ENCODE results near the gene CLECL1. TPM values are rescaled to one million over a fixed set of nuclear protein-coding genes. Genes with fewer than 3 reads are reported as not detected.

Gene CLECL1
- total RNA-seq (not detected), polyA plus RNA-seq (ENCODE audit: insufficient read depth, low read depth, low replicate concordance) (1.4 TPM)
- long read RNA-seq, donor 1 = 0 reads
- long read RNA-seq, donor 2 = 0 reads

- H3K4me1 ChIP-seq = no peaks in the 10 kb centered on the region
- H3K9me3 ChIP-seq = no peaks in the 10 kb centered on the region
- WGBS, 2 donors = 68 to 79% methylated on average over 8 of the region's 8 CpGs
- no peak within 1 kb of the TSS for H3K4me3 ChIP-seq
- no peak within 1 kb of the TSS for H3K27ac ChIP-seq
- no peaks in the 10 kb centered on the region for H3K27me3 ChIP-seq
- TF ChIP-seq POLR2A (IDR thresholded peaks at IDR 0.05) (no peak), CTCF (IDR thresholded peaks at IDR 0.05) (no peak)
- DNase-seq = no peak
- intact Hi-C loops (cut with DNase I; ENCODE audit: low total_unique reads) = no loop called here
- no peaks in the 10 kb centered on the region for H3K36me3 ChIP-seq (ENCODE audit: low read depth, missing control alignments)
These were observed at the start of gene CLECL1 for GRCh38 chr12:9732921-9733461. TSS of gene CLECL1 (minus strand) at chr12:9733097.

GRCh38 chr12:9781360-9781759 lies 48.5 kb upstream of the CLECL1 start:
- Histone ChIP-seq H3K27me3 (no peaks in the 10 kb centered on the region), H3K4me1 (no peaks in the 10 kb centered on the region), H3K4me3 (no peak overlapping the region), H3K27ac (no peak overlapping the region), H3K36me3 (ENCODE audit: low read depth, missing control alignments) (no peaks in the 10 kb centered on the region), H3K9me3 (no peaks in the 10 kb centered on the region)
- 90 to 97% methylated on average over 2 of the region's 2 CpGs for WGBS, 2 donors
- intact Hi-C loops (cut with DNase I; ENCODE audit: low total_unique reads) = no loop called here
- TF ChIP-seq POLR2A (IDR thresholded peaks at IDR 0.05) (no peak), CTCF (IDR thresholded peaks at IDR 0.05) (no peak)
- DNase-seq = no peak

- no peak overlapping the region for H3K4me3 ChIP-seq
These were observed 46.3 kb upstream of the CLECL1 start for GRCh38 chr12:9779209-9779608.

GRCh38 chr12:9776781-9777180 lies 43.9 kb upstream of the CLECL1 start:
- no peaks in the 10 kb centered on the region for H3K27me3 ChIP-seq
- no peak overlapping the region for H3K4me3 ChIP-seq
- DNase-seq = no peak
- H3K9me3 ChIP-seq = no peaks in the 10 kb centered on the region
- WGBS, 2 donors = 63 to 77% methylated on average over 3 of the region's 3 CpGs
- no peak overlapping the region for H3K27ac ChIP-seq
- no peaks in the 10 kb centered on the region for H3K4me1 ChIP-seq
- TF ChIP-seq CTCF (IDR thresholded peaks at IDR 0.05) (no peak), POLR2A (IDR thresholded peaks at IDR 0.05) (no peak)
- no peaks in the 10 kb centered on the region for H3K36me3 ChIP-seq (ENCODE audit: low read depth, missing control alignments)
- intact Hi-C loops (cut with DNase I; ENCODE audit: low total_unique reads) = no loop called here

More at GRCh38 chr12:9779209-9779608, 46.3 kb upstream of the CLECL1 start:
- WGBS, 2 donors = 78 to 87% methylated on average over 4 of the region's 4 CpGs
- H3K36me3 ChIP-seq (ENCODE audit: low read depth, missing control alignments) = no peaks in the 10 kb centered on the region
- no peaks in the 10 kb centered on the region for H3K4me1 ChIP-seq
- TF ChIP-seq POLR2A (IDR thresholded peaks at IDR 0.05) = no peak
- no peak for TF ChIP-seq CTCF (IDR thresholded peaks at IDR 0.05)
- no peak overlapping the region for H3K27ac ChIP-seq
- no peak for DNase-seq
- intact Hi-C loops (cut with DNase I; ENCODE audit: low total_unique reads) = no loop called here
- no peaks in the 10 kb centered on the region for H3K27me3 ChIP-seq
- no peaks in the 10 kb centered on the region for H3K9me3 ChIP-seq

- Histone ChIP-seq H3K27ac (no peak overlapping the region), H3K4me3 (no peak overlapping the region), H3K36me3 (ENCODE audit: low read depth, missing control alignments) (no peaks in the 10 kb centered on the region), H3K27me3 (no peaks in the 10 kb centered on the region), H3K4me1 (no peaks in the 10 kb centered on the region), H3K9me3 (no peaks in the 10 kb centered on the region)
- no peak for TF ChIP-seq POLR2A (IDR thresholded peaks at IDR 0.05)
- 55 to 67% methylated on average over 2 of the region's 2 CpGs for WGBS, 2 donors
- intact Hi-C loops (cut with DNase I; ENCODE audit: low total_unique reads) = no loop called here
- DNase-seq = no peak
These were observed 40.5 kb upstream of the CLECL1 start for GRCh38 chr12:9773216-9773877.
